Liver (tissue), 3 donors: ENCODE results near the gene COL23A1.

Source experiments
- CTCF ChIP-seq: fragments of 150-350 bp; IDR thresholded peaks from 2 replicates; pipeline ENCODE4 v1.5.1; 2017; ENCODE audit warnings: improper control_type of control experiment, low read depth, low read length; ENCODE audit not compliant: missing input control
- EGR1 ChIP-seq, 2 donors: IDR thresholded peaks; 2 replicates each; pipeline ENCODE4 v1.6.1; 2016 to 2018; ENCODE audit warnings: antibody characterized with exemption in 2 of 2, low read depth in 2 of 2
- GABPA ChIP-seq, 2 donors: IDR thresholded peaks in 1 of 2; conservative IDR thresholded peaks in 1 of 2; 2 replicates each; pipeline ENCODE4 v1.6.1; 2016; ENCODE audit warnings: antibody characterized with exemption in 2 of 2, mild to moderate bottlenecking in 1 of 2, moderate library complexity in 1 of 2
- JUND ChIP-seq, 2 donors: IDR thresholded peaks; 2 replicates each; pipeline ENCODE4 v1.6.1; 2016; ENCODE audit warnings: antibody characterized with exemption in 2 of 2
- MAX ChIP-seq: IDR thresholded peaks from 2 replicates; pipeline ENCODE4 v1.6.1; 2016; ENCODE audit warnings: antibody characterized with exemption
- RAD21 ChIP-seq, 2 donors: IDR thresholded peaks; 2 replicates each; pipeline ENCODE4 v1.6.1; 2016; ENCODE audit warnings: antibody characterized with exemption in 2 of 2, mild to moderate bottlenecking in 2 of 2
- REST ChIP-seq: IDR thresholded peaks from 2 replicates; pipeline ENCODE4 v1.6.1; 2016; ENCODE audit warnings: antibody characterized with exemption, mild to moderate bottlenecking
- SP1 ChIP-seq: IDR thresholded peaks from 2 replicates; pipeline ENCODE4 v1.6.1; 2018; ENCODE audit warnings: antibody characterized with exemption, mild to moderate bottlenecking
- TAF1 ChIP-seq: conservative IDR thresholded peaks from 2 replicates; pipeline ENCODE4 v1.6.1; 2016; ENCODE audit warnings: antibody characterized with exemption, mild to moderate bottlenecking
- YY1 ChIP-seq: IDR thresholded peaks from 2 replicates; pipeline ENCODE4 v1.6.1; 2016; ENCODE audit warnings: antibody characterized with exemption, mild to moderate bottlenecking
- ZBTB33 ChIP-seq: IDR thresholded peaks from 2 replicates; pipeline ENCODE4 v1.6.1; 2016; ENCODE audit warnings: antibody characterized with exemption
- donor health status: healthy.
- donor health status: healthy.

DNA sequence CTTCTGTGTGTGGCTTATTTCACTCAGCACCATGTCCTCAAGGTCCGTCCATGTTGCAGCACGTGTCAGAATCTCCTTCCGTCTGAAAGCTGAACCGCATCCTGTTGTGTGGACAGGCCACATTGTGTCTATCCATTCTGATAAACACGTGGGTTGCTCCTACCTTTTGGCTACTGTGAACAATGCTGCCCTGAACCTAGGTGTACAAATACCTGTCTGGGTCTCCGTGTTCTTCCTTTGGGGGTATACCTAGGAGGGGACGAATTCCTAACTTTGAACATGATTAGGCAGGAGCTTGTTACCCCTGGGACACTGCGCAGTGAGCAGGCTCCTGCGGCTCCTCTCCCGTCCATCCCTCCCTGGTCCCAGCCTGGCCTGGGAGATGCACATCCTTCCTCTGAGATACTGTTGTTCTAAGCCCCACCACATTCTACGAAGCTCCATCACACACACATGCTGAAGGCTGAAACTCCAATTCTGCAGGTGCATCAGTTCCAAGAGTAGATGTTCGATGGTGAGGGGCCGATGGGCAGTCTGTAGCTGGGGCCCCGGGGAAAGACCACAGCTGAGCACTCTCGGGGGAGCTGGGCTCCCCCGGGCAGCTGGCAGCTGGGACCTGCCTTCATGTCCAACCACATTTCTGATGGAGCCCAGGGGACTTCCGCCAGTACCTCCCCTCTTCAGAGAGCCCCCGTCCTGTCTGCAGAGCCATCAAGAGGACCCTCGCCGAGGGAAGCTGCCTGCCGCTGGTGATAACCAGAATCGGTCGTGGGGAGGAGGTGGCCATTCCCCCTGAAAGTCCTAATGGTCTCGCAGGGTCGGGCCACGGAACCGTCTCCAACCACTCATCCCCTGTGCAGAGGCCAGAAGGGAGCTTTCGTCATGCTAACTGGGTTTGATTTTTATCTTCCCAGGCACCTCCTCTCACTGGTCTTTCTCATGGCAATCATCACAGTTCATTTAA lies 120.9 kb downstream of the COL23A1 start:
- no peak for TF ChIP-seq REST
- TF ChIP-seq GABPA (IDR thresholded peaks at IDR 0.05 in 1 of 2, conservative IDR thresholded peaks at IDR 0.05 in 1 of 2) = no peak
- TF ChIP-seq TAF1 = no peak
- no peak for TF ChIP-seq ZBTB33
- no peak for TF ChIP-seq CTCF
- no peak for TF ChIP-seq JUND (IDR thresholded peaks at IDR 0.05)
- TF ChIP-seq MAX = no peak
- TF ChIP-seq YY1 = no peak
- no peak for TF ChIP-seq RAD21 (IDR thresholded peaks at IDR 0.05)
- no peak for TF ChIP-seq EGR1 (IDR thresholded peaks at IDR 0.05; ENCODE audit: low read depth in 2 of 2)
- no peak for TF ChIP-seq SP1
